GM12878 (cell line): ENCODE data around the gene COL6A1.

Source experiments
- CHD1 ChIP-seq: IDR thresholded peaks from 2 replicates; pipeline ENCODE4 v1.6.1; 2012; ENCODE audit warnings: low read depth, low read length, improper control_type of control experiment
- CTCF ChIP-seq, 3 experiments: IDR thresholded peaks in 2 of 3; conservative IDR thresholded peaks in 1 of 3; 2 replicates each; pipeline ENCODE4 v1.5.1; 2011; ENCODE audit warnings: low read depth in 3 of 3, low read length in 3 of 3, mild to moderate bottlenecking in 3 of 3, control low read depth in 2 of 3, moderate library complexity in 2 of 3, inconsistent platforms in 1 of 3, mixed read lengths in 1 of 3; ENCODE audit not compliant: control insufficient read depth in 2 of 3, insufficient read depth in 1 of 3; ENCODE audit errors: extremely low read depth in 1 of 3
- ETV6 ChIP-seq, 2 experiments: fragments of 450-650 bp in 1 of 2; IDR thresholded peaks in 1 of 2; conservative IDR thresholded peaks in 1 of 2; 2 replicates each; pipeline ENCODE4 v1.6.1; 2014; ENCODE audit warnings: antibody characterized with exemption in 1 of 2, borderline replicate concordance in 1 of 2, low read depth in 1 of 2, mild to moderate bottlenecking in 1 of 2, moderate library complexity in 1 of 2
- KDM1A ChIP-seq: fragments of 200-600 bp; sonication (generic); IDR thresholded peaks from 2 replicates; pipeline ENCODE4 v1.6.1; 2016; ENCODE audit warnings: borderline replicate concordance
- NFIC ChIP-seq: IDR thresholded peaks from 2 replicates; pipeline ENCODE4 v1.6.1; 2012; ENCODE audit warnings: low read depth, mild to moderate bottlenecking, inconsistent platforms, low read length, moderate library complexity
- PBX3 ChIP-seq: IDR thresholded peaks from 2 replicates; pipeline ENCODE4 v1.6.1; 2011; ENCODE audit warnings: mild to moderate bottlenecking, low read depth, low read length, moderate library complexity; ENCODE audit not compliant: insufficient replicate concordance
- WRNIP1 ChIP-seq: IDR thresholded peaks from 2 replicates; pipeline ENCODE4 v1.6.1; 2011; ENCODE audit warnings: low read depth, low read length, improper control_type of control experiment, borderline replicate concordance
- YY1 ChIP-seq: IDR thresholded peaks from 2 replicates; pipeline ENCODE4 v1.6.1; 2011; ENCODE audit warnings: low read depth, mild to moderate bottlenecking, low read length
- ZSCAN29 ChIP-seq: fragments of 450-650 bp; IDR thresholded peaks from 2 replicates; pipeline ENCODE4 v1.6.1; 2017; ENCODE audit warnings: mild to moderate bottlenecking, moderate library complexity
- TF ChIP-seq, protein P1 (sequence below): IDR thresholded peaks from 2 replicates; pipeline ENCODE4 v1.6.1; 2011; ENCODE audit warnings: borderline replicate concordance, low read depth, mild to moderate bottlenecking, moderate library complexity, mixed read lengths, low read length; ENCODE audit not compliant: insufficient read depth; ENCODE audit errors: extremely low read length

DNA sequence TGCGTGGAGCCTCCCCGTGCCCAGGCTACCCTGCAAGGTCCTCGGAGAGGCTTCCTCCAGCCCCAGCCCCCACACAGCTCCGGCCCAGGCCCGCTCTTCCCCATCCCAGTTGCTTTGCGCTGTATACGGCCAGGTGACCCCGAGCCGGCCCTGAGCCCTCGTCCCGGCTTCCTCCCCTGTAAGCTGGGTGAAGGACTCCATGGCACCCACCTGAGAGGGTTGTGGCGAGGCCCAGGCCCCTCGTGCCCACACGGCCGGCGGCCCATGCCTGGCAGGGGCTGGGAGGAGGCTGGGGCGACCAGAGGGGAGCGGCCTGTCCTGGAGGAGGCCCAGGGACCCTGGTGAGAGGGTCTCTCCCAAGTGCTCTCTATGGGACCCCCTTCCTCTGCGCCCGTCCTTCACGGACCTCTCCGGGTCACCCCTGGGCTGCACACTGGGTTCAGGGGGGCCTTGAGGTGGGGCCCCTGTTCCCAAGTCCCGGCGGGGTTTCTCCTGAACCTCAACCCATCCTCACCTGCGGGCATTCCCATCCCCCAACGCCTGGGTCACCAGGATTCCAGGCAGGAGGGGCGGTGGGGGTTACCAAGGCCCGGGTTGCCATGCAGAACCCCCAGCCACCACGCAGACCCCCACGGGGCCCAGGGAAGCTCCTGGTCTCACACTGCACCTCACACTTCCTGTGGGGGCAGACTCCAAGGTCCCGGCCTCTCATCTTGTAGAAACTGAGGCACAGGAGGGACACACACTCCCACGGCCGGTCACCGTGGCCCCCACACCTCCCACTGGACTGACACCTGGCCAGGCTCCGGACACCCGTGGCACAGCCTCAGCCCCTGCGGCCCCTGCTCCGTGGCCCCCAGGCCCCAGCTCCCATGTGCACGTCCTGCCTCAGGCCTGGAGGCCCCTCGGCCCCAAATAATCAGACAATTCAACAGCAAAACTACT, 25.2 kb downstream of the COL6A1 start:
- TF ChIP-seq YY1 (no peak), CHD1 (no peak), KDM1A (no peak), CTCF (IDR thresholded peaks at IDR 0.05 in 2 of 3, conservative IDR thresholded peaks at IDR 0.05 in 1 of 3; ENCODE audit: control insufficient read depth in 2 of 3, extremely low read depth in 1 of 3, insufficient read depth in 1 of 3, low read depth in 3 of 3, low read length in 3 of 3) (no peak), NFIC (no peak), ETV6 (conservative IDR thresholded peaks at IDR 0.05 in 1 of 2, IDR thresholded peaks at IDR 0.05 in 1 of 2; ENCODE audit: borderline replicate concordance in 1 of 2, low read depth in 1 of 2) (no peak), PBX3 (no peak), WRNIP1 (no peak), ZSCAN29 (no peak)
- TF ChIP-seq, protein P1, sequence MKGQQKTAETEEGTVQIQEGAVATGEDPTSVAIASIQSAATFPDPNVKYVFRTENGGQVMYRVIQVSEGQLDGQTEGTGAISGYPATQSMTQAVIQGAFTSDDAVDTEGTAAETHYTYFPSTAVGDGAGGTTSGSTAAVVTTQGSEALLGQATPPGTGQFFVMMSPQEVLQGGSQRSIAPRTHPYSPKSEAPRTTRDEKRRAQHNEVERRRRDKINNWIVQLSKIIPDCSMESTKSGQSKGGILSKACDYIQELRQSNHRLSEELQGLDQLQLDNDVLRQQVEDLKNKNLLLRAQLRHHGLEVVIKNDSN: no peak
